ENCODE results near the gene NLRP6. TPM values are rescaled to one million over a fixed set of nuclear protein-coding genes. Genes with fewer than 3 reads are reported as not detected.

NLRP6 gene
- total RNA-seq, 1 experiment from 2014 or later = not detected

- Mint-ChIP-seq H3K27ac (ENCODE audit: low read depth, unreplicated experiment) (no peak within 1 kb of the TSS), H3K4me1 (ENCODE audit: insufficient read depth, unreplicated experiment) (peaks cover 3% of the 10 kb centered on the region), H3K36me3 (ENCODE audit: insufficient read depth, unreplicated experiment) (no peaks in the 10 kb centered on the region), H3K27me3 (ENCODE audit: insufficient read depth, unreplicated experiment) (peaks cover 15% of the 10 kb centered on the region), H3K9me3 (ENCODE audit: unreplicated experiment) (no peaks in the 10 kb centered on the region), H3K4me3 (ENCODE audit: unreplicated experiment) (peak within 1 kb of the TSS; percentile 66)
- CTCF ChIA-PET = interaction anchor here (0.9 kb wide), 1 partner anchor 10 kb away, joined by 3 read pairs; no protein-coding TSS in a partner anchor
- POLR2A ChIA-PET = interaction anchor here (0.6 to 1.1 kb wide), 4 partner anchors 21 to 105 kb away, joined by 3 to 4 read pairs (median 4); partner anchors contain the start of genes BET1L and RIC8A
- TF ChIP-seq, protein P1, sequence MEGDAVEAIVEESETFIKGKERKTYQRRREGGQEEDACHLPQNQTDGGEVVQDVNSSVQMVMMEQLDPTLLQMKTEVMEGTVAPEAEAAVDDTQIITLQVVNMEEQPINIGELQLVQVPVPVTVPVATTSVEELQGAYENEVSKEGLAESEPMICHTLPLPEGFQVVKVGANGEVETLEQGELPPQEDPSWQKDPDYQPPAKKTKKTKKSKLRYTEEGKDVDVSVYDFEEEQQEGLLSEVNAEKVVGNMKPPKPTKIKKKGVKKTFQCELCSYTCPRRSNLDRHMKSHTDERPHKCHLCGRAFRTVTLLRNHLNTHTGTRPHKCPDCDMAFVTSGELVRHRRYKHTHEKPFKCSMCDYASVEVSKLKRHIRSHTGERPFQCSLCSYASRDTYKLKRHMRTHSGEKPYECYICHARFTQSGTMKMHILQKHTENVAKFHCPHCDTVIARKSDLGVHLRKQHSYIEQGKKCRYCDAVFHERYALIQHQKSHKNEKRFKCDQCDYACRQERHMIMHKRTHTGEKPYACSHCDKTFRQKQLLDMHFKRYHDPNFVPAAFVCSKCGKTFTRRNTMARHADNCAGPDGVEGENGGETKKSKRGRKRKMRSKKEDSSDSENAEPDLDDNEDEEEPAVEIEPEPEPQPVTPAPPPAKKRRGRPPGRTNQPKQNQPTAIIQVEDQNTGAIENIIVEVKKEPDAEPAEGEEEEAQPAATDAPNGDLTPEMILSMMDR (IDR thresholded peaks at IDR 0.05; ENCODE audit: unreplicated experiment) = no peak
- BruUV-seq (replicated peaks) = no TSS peak
- intact Hi-C loops (cut with micrococcal nuclease) = no loop called here
- peak; percentile 32 for DNase-seq (ENCODE audit: unreplicated experiment)
Measured at GRCh38 chr11:288478-289397, 10.5 kb downstream of the NLRP6 start, which contains the start of gene PGGHG. PGGHG (plus strand) TSS chr11:289126; CDS start chr11:289817, 691 bp downstream.

DNA sequence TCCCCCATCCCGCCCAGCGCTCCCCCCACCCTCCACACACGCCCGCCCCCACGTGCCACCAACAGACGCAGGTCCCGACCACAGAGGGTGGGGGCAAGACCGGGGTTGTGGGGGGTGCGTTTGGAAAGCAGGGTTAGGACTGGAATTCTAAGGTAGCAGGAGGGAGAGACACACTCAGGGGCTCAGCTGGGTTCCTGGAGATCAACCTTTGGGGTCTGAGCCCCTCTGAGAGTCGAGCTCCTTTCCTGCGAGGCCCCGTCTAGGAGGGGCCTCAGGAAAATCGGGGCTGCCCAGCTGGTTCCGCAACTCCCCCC, 11.1 kb downstream of the NLRP6 start:
- peaks cover 15% of the 10 kb centered on the region for H3K27me3 Mint-ChIP-seq (ENCODE audit: insufficient read depth, unreplicated experiment)
- H3K4me1 Mint-ChIP-seq (ENCODE audit: insufficient read depth, unreplicated experiment) = no peaks in the 10 kb centered on the region
- POLR2A ChIA-PET = interaction anchor here (1.1 kb wide), 1 partner anchor 82 kb away, joined by 3 read pairs; the partner anchor contains the start of genes BET1L and RIC8A
- peak overlapping the region; percentile 39 for H3K4me3 Mint-ChIP-seq (ENCODE audit: unreplicated experiment)
- H3K27ac Mint-ChIP-seq (ENCODE audit: low read depth, unreplicated experiment) = no peak overlapping the region
- no TSS peak for BruUV-seq (replicated peaks)
- CTCF ChIA-PET = interaction anchor here (0.6 to 0.9 kb wide), 2 partner anchors 10 to 19 kb away, joined by 3 read pairs; no protein-coding TSS in a partner anchor
- no peaks in the 10 kb centered on the region for H3K9me3 Mint-ChIP-seq (ENCODE audit: unreplicated experiment)
- H3K36me3 Mint-ChIP-seq (ENCODE audit: insufficient read depth, unreplicated experiment) = no peaks in the 10 kb centered on the region
- DNase-seq (ENCODE audit: unreplicated experiment) = no peak
- TF ChIP-seq, protein P1 (IDR thresholded peaks at IDR 0.05; ENCODE audit: unreplicated experiment) = no peak
- intact Hi-C loops (cut with micrococcal nuclease) = no loop called here

- Mint-ChIP-seq H3K4me1 (ENCODE audit: insufficient read depth, unreplicated experiment) (no peaks in the 10 kb centered on the region), H3K4me3 (ENCODE audit: unreplicated experiment) (peak overlapping the region; percentile 39), H3K27me3 (ENCODE audit: insufficient read depth, unreplicated experiment) (peaks cover 15% of the 10 kb centered on the region), H3K9me3 (ENCODE audit: unreplicated experiment) (no peaks in the 10 kb centered on the region), H3K27ac (ENCODE audit: low read depth, unreplicated experiment) (no peak overlapping the region), H3K36me3 (ENCODE audit: insufficient read depth, unreplicated experiment) (no peaks in the 10 kb centered on the region)
- TF ChIP-seq, protein P1 (IDR thresholded peaks at IDR 0.05; ENCODE audit: unreplicated experiment) = no peak
- CTCF ChIA-PET = interaction anchor here (0.6 to 0.9 kb wide), 3 partner anchors 9 to 39 kb away, joined by 3 read pairs; no protein-coding TSS in a partner anchor
- BruUV-seq (replicated peaks) = no TSS peak
- intact Hi-C loops (cut with micrococcal nuclease) = no loop called here
- POLR2A ChIA-PET = interaction anchor here (1.1 kb wide), 1 partner anchor 83 kb away, joined by 3 read pairs; the partner anchor contains the start of genes BET1L and RIC8A
- no peak for DNase-seq (ENCODE audit: unreplicated experiment)
Measured at GRCh38 chr11:289712-290620, 11.8 kb downstream of the NLRP6 start.
